Lung (tissue), 12 donors: ENCODE results near the gene DAPK2. TPM values are rescaled to one million over a fixed set of nuclear protein-coding genes. Genes with fewer than 3 reads are reported as not detected.

ENCODE experiments used
- ATAC-seq: fragments of 200-7000 bp; cut with Tn5 transposase; one replicate; pipeline ENCODE4 v1.9.1; 2020; ENCODE audit warnings: moderate number of reproducible peaks; ENCODE audit not compliant: insufficient read depth, low FRiP score
- DNase-seq, 3 donors: peaks; one replicate each; pipeline ENCODE4 v3.0.0-alpha.2; 2013 to 2017
- H3K27ac ChIP-seq, 2 donors: one replicate each; pipeline ENCODE4 v1.5.1; 2013; ENCODE audit warnings: mild to moderate bottlenecking in 2 of 2, moderate library complexity in 2 of 2, control low read depth in 1 of 2, inconsistent platforms in 1 of 2, low read depth in 1 of 2, low read length in 1 of 2
- H3K27me3 ChIP-seq, 3 donors: one replicate each; pipeline ENCODE4 v1.5.1; 2013; ENCODE audit warnings: low read length in 2 of 3; ENCODE audit not compliant: control insufficient read depth in 3 of 3, insufficient read depth in 3 of 3
- H3K36me3 ChIP-seq, 4 donors: one replicate each; pipeline ENCODE4 v1.5.1; 2013; ENCODE audit warnings: low read length in 4 of 4, mild to moderate bottlenecking in 1 of 4, moderate library complexity in 1 of 4; ENCODE audit not compliant: control insufficient read depth in 4 of 4, insufficient read depth in 4 of 4
- H3K4me1 ChIP-seq, 5 donors: one replicate each; pipeline ENCODE4 v1.5.1; 2013; ENCODE audit warnings: low read length in 5 of 5, mild to moderate bottlenecking in 2 of 5, moderate library complexity in 1 of 5; ENCODE audit not compliant: control insufficient read depth in 5 of 5, insufficient read depth in 5 of 5
- H3K4me3 ChIP-seq: one replicate; pipeline ENCODE4 v1.5.1; 2013; ENCODE audit warnings: mild to moderate bottlenecking, control low read depth, moderate library complexity
- H3K9ac ChIP-seq, 2 donors: one replicate each; pipeline ENCODE4 v1.5.1; 2013; ENCODE audit warnings: low read length in 2 of 2, control low read depth in 1 of 2; ENCODE audit not compliant: insufficient read depth in 1 of 2
- H3K9me3 ChIP-seq, 4 donors: one replicate each; pipeline ENCODE4 v1.5.1; 2013; ENCODE audit warnings: low read length in 3 of 4, mild to moderate bottlenecking in 1 of 4, moderate library complexity in 1 of 4; ENCODE audit not compliant: control insufficient read depth in 4 of 4, insufficient read depth in 3 of 4
- CTCF ChIP-seq: IDR thresholded peaks from 2 replicates; pipeline ENCODE4 v1.5.1; 2012; ENCODE audit warnings: mild to moderate bottlenecking; ENCODE audit errors: control extremely low read depth, extremely low read depth
- WGBS, 2 donors: extraction: QIAGEN DNeasy Blood & Tissue Kit; methylation state at CpG; one replicate each; pipeline ENCODE4 v1.1.7; 2013; 5-methylcytosine and 5-hydroxymethylcytosine counted together
- polyA plus RNA-seq, 2 donors: library from polyadenylated mRNA; stranded (reverse); fragments of 200-250 nt; gene quantifications; one replicate each; pipeline ENCODE4 v1.2.1, GENCODE V29; 2013
- total RNA-seq, 2 donors: library from RNA; depleted of rRNA in 1 of 2; stranded (reverse); fragments of >200 nt in 1 of 2; gene quantifications; one replicate each; pipeline ENCODE4 v1.2.1, GENCODE V29; 2014 to 2021
- donor health status: control.
- donor health status: control.
- donor health status: Bipolar disorder and iron deficiency.
- donor health status: healthy.
- donor health status: DM: yes; HTN: yes; CAD: no.

The DAPK2 gene
- total and polyA plus RNA-seq, 4 donors, result 20.5 to 59.0 (median 49.1) TPM

- H3K36me3 ChIP-seq, result peaks cover 5 to 13% (median 9%) of the 10 kb centered on the region in 4 donors
- H3K27me3 ChIP-seq, result no peaks in the 10 kb centered on the region
- peak overlapping the region; percentile 47 to 90 for H3K27ac ChIP-seq
- no peak for DNase-seq
- peaks cover 0 to 13% (median 0%) of the 10 kb centered on the region in 5 donors for H3K4me1 ChIP-seq
- no peak overlapping the region for H3K4me3 ChIP-seq
- WGBS, 2 donors, result 91 to 99% methylated on average over 4 of the region's 4 CpGs
- no peaks in the 10 kb centered on the region for H3K9me3 ChIP-seq
- no peak overlapping the region for H3K9ac ChIP-seq
- ATAC-seq, result no peak
- no peak for TF ChIP-seq CTCF
Observed at GRCh38 chr15:64071931-64072765, 25.9 kb upstream of the DAPK2 start.

- H3K9me3 ChIP-seq, result no peaks in the 10 kb centered on the region
- H3K4me1 ChIP-seq, result peaks cover 0 to 13% (median 0%) of the 10 kb centered on the region in 5 donors
- ATAC-seq, result peak; percentile 31
- no peak overlapping the region for H3K4me3 ChIP-seq
- H3K27ac ChIP-seq, result peak overlapping the region; percentile 47 to 90
- peak in 2 of 3 donors; percentile 55 to 59 for DNase-seq
- WGBS, 2 donors, result 68 to 72% methylated on average over 8 of the region's 8 CpGs
- TF ChIP-seq CTCF, result no peak
- H3K9ac ChIP-seq, result no peak overlapping the region
- H3K36me3 ChIP-seq, result peaks cover 5 to 13% (median 9%) of the 10 kb centered on the region in 4 donors
- no peaks in the 10 kb centered on the region for H3K27me3 ChIP-seq
Observed at GRCh38 chr15:64070965-64071851, 24.9 kb upstream of the DAPK2 start.

GRCh38 chr15:64070106-64070505, 23.8 kb upstream of the DAPK2 start:
- Histone ChIP-seq H3K9ac (no peak overlapping the region), H3K4me3 (no peak overlapping the region), H3K4me1 (peaks cover 0 to 13% (median 0%) of the 10 kb centered on the region in 5 donors), H3K27me3 (no peaks in the 10 kb centered on the region), H3K27ac (peak overlapping the region in 1 of 2 donors; percentile 52), H3K36me3 (peaks cover 5 to 13% (median 8%) of the 10 kb centered on the region in 4 donors), H3K9me3 (no peaks in the 10 kb centered on the region)
- whole genome bisulfite sequencing, 2 donors, result 94 to 95% methylated on average over 3 of the region's 3 CpGs
- no peak for ATAC-seq
- DNase-seq, result no peak
- TF ChIP-seq CTCF, result no peak
